Aorta (tissue), 5 donors: ENCODE measurements around the gene ALKBH5. TPM values are rescaled to one million over a fixed set of nuclear protein-coding genes. Genes with fewer than 3 reads are reported as not detected.
"Not testable (repeated sequence)": the region's sequence is repeated elsewhere in the genome, so short reads cannot be mapped to it uniquely, and the experiment has no call there.

Experiments used
- ATAC-seq: fragments of 200-7000 bp; cut with Tn5 transposase; one replicate; pipeline ENCODE4 v1.9.1; 2022; ENCODE audit warnings: moderate library complexity; ENCODE audit not compliant: low FRiP score
- DNase-seq, 2 donors: peaks; one replicate each; pipeline ENCODE4 v3.0.0-alpha.2; 2020
- H3K27ac ChIP-seq, 2 donors: one replicate each; pipeline ENCODE4 v1.5.1; 2013; ENCODE audit warnings: low read length in 2 of 2, mild to moderate bottlenecking in 2 of 2, moderate library complexity in 2 of 2, control low read depth in 1 of 2, inconsistent platforms in 1 of 2, low read depth in 1 of 2
- H3K27me3 ChIP-seq, 2 donors: one replicate each; pipeline ENCODE4 v1.6.1; 2013; ENCODE audit warnings: control low read depth in 1 of 2, low read length in 1 of 2, mild to moderate bottlenecking in 1 of 2, moderate library complexity in 1 of 2; ENCODE audit not compliant: insufficient read depth in 2 of 2, control insufficient read depth in 1 of 2
- H3K36me3 ChIP-seq, 2 donors: one replicate each; pipeline ENCODE4 v1.6.1; 2013; ENCODE audit warnings: control low read depth in 1 of 2, low read length in 1 of 2, mild to moderate bottlenecking in 1 of 2; ENCODE audit not compliant: insufficient read depth in 2 of 2, control insufficient read depth in 1 of 2
- H3K4me1 ChIP-seq, 2 donors: one replicate each; pipeline ENCODE4 v1.6.1; 2013; ENCODE audit warnings: low read length in 2 of 2, control low read depth in 1 of 2, mild to moderate bottlenecking in 1 of 2, moderate library complexity in 1 of 2; ENCODE audit not compliant: insufficient read depth in 2 of 2, control insufficient read depth in 1 of 2
- H3K4me3 ChIP-seq, 2 donors: one replicate each; pipeline ENCODE4 v1.5.1; 2013; ENCODE audit warnings: low read length in 2 of 2, control low read depth in 1 of 2, mild to moderate bottlenecking in 1 of 2
- H3K9me3 ChIP-seq: one replicate; pipeline ENCODE4 v1.6.1; 2013; ENCODE audit warnings: mild to moderate bottlenecking, low read length; ENCODE audit not compliant: control insufficient read depth
- WGBS, 2 donors: extraction: QIAGEN DNeasy Blood & Tissue Kit; methylation state at CpG; one replicate each; pipeline ENCODE4 v1.1.7; 2013; 5-methylcytosine and 5-hydroxymethylcytosine counted together
- intact Hi-C, 2 donors: fragments of 100-400 bp; cut with DNase I; formaldehyde crosslinking; loops; one replicate each; pipeline versions ENCODE4 v1.14.2 to v1.15.0; 2022
- polyA plus RNA-seq, 2 donors: library from polyadenylated mRNA; stranded (reverse); fragments of 200-250 nt; gene quantifications; one replicate each; pipeline ENCODE4 v1.2.3, GENCODE V29; 2013
- total RNA-seq, 2 donors: library from RNA; stranded (reverse); fragmentation: NEBNext Ultra II Directional; extraction: Animal tissue kit (Norgen Biotek cat#: 25700); gene quantifications; one replicate each; pipeline ENCODE4 v1.2.1, GENCODE V29; 2021
- donor health status: healthy with polysubstance abuse.
- donor health status: Bipolar disorder and iron deficiency.
- donor health status: DM: no; HTN: no; CAD: no.
- donor health status: DM: no; HTN: no; CAD: no.
- donor health status: DM: yes; HTN: yes; CAD: no.

The ALKBH5 gene
- total and polyA plus RNA-seq, 4 donors: 33.0 to 114 (median 66.0) TPM

- Histone ChIP-seq H3K36me3 (peaks cover 3 to 16% of the 10 kb centered on the region in 2 donors), H3K27ac (no peak overlapping the region), H3K9me3 (no peaks in the 10 kb centered on the region), H3K4me3 (no peak overlapping the region), H3K4me1 (peaks cover 0 to 2% of the 10 kb centered on the region in 2 donors), H3K27me3 (no peaks in the 10 kb centered on the region)
- DNase-seq (no peak), ATAC-seq (no peak)
- intact Hi-C loops: no loop called here
- 84 to 87% methylated on average over 3 of the region's 3 CpGs for WGBS, 2 donors
Measured at GRCh38 chr17:18197535-18198194, 14.0 kb downstream of the ALKBH5 start.

- Histone ChIP-seq H3K36me3 (peaks cover 3 to 16% of the 10 kb centered on the region in 2 donors), H3K27me3 (no peaks in the 10 kb centered on the region), H3K4me1 (peaks cover 0 to 2% of the 10 kb centered on the region in 2 donors), H3K27ac (no peak overlapping the region), H3K4me3 (no peak overlapping the region), H3K9me3 (no peaks in the 10 kb centered on the region)
- ATAC-seq (no peak), DNase-seq (no peak)
- 5 to 9% methylated on average over 4 of the region's 4 CpGs for WGBS, 2 donors
- intact Hi-C loops: no loop called here
Measured at GRCh38 chr17:18198530-18198929, 14.9 kb downstream of the ALKBH5 start.

- no peaks in the 10 kb centered on the region for H3K9me3 ChIP-seq
- intact Hi-C loops: no loop called here
- no peaks in the 10 kb centered on the region for H3K4me1 ChIP-seq
- WGBS, 2 donors: 74 to 77% methylated on average over 4 of the region's 4 CpGs
- H3K36me3 ChIP-seq: peaks cover 3 to 9% of the 10 kb centered on the region in 2 donors
- no peak overlapping the region for H3K4me3 ChIP-seq
- ATAC-seq (no peak), DNase-seq (no peak)
- no peak overlapping the region for H3K27ac ChIP-seq
- no peaks in the 10 kb centered on the region for H3K27me3 ChIP-seq
Measured at GRCh38 chr17:18201108-18201507, 17.5 kb downstream of the ALKBH5 start.

GRCh38 chr17:18203308-18203707 lies 19.7 kb downstream of the ALKBH5 start:
- H3K4me3 ChIP-seq: no peak overlapping the region
- DNase-seq (no peak), ATAC-seq (no peak)
- 67 to 70% methylated on average over 7 of the region's 7 CpGs for WGBS, 2 donors
- no peaks in the 10 kb centered on the region for H3K27me3 ChIP-seq
- H3K27ac ChIP-seq: no peak overlapping the region
- no peaks in the 10 kb centered on the region for H3K4me1 ChIP-seq
- intact Hi-C loops: no loop called here
- no peaks in the 10 kb centered on the region for H3K9me3 ChIP-seq
- H3K36me3 ChIP-seq: peaks cover 3 to 6% of the 10 kb centered on the region in 2 donors

DNA sequence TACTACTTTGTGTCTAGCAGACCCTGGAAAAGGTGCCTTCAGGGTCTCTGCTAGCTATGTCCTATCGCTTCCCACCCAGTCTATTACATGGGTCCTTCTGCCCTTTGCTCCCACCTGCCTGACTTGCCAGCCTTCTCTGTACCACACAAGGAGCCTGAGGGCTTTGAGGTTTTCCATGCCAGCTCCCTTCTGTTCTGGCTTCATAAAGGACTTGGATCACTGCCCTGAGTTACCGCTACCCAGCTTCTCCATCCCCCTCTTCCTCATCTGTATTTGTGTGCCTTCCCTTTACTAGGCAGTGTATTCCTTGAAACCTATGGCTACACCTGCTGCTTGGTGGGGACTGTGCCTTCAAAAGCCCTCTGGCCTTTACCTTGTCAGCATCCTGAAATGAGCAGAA lies 22.2 kb downstream of the ALKBH5 start:
- 53 to 56% methylated on average over 2 of the region's 2 CpGs for WGBS, 2 donors
- intact Hi-C loops: loop anchor here in 1 of 2 donors (5.0 kb wide), 1 partner anchor 101 kb away; no protein-coding TSS in a partner anchor
- no peak overlapping the region for H3K27ac ChIP-seq
- no peak for ATAC-seq
- no peak for DNase-seq
- no peaks in the 10 kb centered on the region for H3K27me3 ChIP-seq
- H3K4me3 ChIP-seq: no peak overlapping the region
- no peaks in the 10 kb centered on the region for H3K4me1 ChIP-seq
- H3K9me3 ChIP-seq: no peaks in the 10 kb centered on the region
- peaks cover 0 to 9% of the 10 kb centered on the region in 2 donors for H3K36me3 ChIP-seq

GRCh38 chr17:18206962-18207361 lies 23.3 kb downstream of the ALKBH5 start:
- Histone ChIP-seq H3K36me3 (peaks cover 0 to 9% of the 10 kb centered on the region in 2 donors), H3K4me1 (no peaks in the 10 kb centered on the region), H3K9me3 (no peaks in the 10 kb centered on the region), H3K27ac (no peak overlapping the region), H3K27me3 (no peaks in the 10 kb centered on the region), H3K4me3 (no peak overlapping the region)
- no peak for DNase-seq
- ATAC-seq: no peak
- intact Hi-C loops: loop anchor here in 1 of 2 donors (5.0 kb wide), 1 partner anchor 100 kb away; no protein-coding TSS in a partner anchor

GRCh38 chr17:18208092-18208491 lies 24.5 kb downstream of the ALKBH5 start:
- ATAC-seq (no peak), DNase-seq (no peak)
- intact Hi-C loops: loop anchor here in 1 of 2 donors (5.0 kb wide), 1 partner anchor 99 kb away; no protein-coding TSS in a partner anchor
- WGBS, 2 donors: 84 to 87% methylated on average over 19 of the region's 19 CpGs
- Histone ChIP-seq H3K27ac (no peak overlapping the region), H3K4me1 (no peaks in the 10 kb centered on the region), H3K36me3 (peaks cover 0 to 9% of the 10 kb centered on the region in 2 donors), H3K27me3 (no peaks in the 10 kb centered on the region), H3K4me3 (no peak overlapping the region), H3K9me3 (no peaks in the 10 kb centered on the region)

- no peak overlapping the region for H3K4me3 ChIP-seq
- H3K27me3 ChIP-seq: no peaks in the 10 kb centered on the region
- intact Hi-C loops: no loop called here
- H3K27ac ChIP-seq: no peak overlapping the region
- H3K4me1 ChIP-seq: no peaks in the 10 kb centered on the region
- no peaks in the 10 kb centered on the region for H3K9me3 ChIP-seq
- WGBS, 2 donors: 64 to 70% methylated on average over 7 of the region's 7 CpGs
- peaks cover 0 to 6% of the 10 kb centered on the region in 2 donors for H3K36me3 ChIP-seq
- ATAC-seq (no peak), DNase-seq (no peak)
Measured at GRCh38 chr17:18213666-18214270, 30.1 kb downstream of the ALKBH5 start.

DNA sequence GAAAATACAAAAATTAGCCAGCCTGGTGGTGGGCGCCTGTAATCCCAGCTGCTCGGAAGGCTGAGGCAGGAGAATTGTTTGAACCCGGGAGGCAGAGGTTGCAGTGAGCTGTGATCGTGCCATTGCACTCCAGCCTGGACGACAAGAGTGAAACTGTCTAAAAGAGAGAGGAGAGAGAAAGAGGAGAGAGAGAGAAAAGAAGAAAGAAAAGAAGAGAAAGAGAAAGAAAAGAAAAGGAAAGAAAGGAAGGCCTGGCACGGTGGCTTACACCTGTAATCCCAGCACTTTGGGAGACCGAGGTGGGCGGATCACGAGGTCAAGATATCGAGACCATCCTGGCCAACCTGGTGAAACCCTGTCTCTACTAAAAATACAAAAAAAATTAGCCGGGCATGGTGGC lies 33.3 kb downstream of the ALKBH5 start:
- not testable (repeated sequence) for DNase-seq, ATAC-seq, H3K4me1 ChIP-seq, H3K9me3 ChIP-seq, H3K4me3 ChIP-seq, H3K27ac ChIP-seq, H3K36me3 ChIP-seq, H3K27me3 ChIP-seq
- intact Hi-C loops: loop anchor here in 1 of 2 donors (5.0 kb wide), 1 partner anchor 75 kb away; no protein-coding TSS in a partner anchor
- WGBS, 2 donors: 81 to 84% methylated on average over 11 of the region's 11 CpGs
